OCI-M2 (cell line): Measurements from ENCODE around the gene SGSM2.

ENCODE experiments used
- DNase-seq: peaks from one replicate; lab custom pipeline; 2025; ENCODE audit not compliant: unreplicated experiment; lab: John Stamatoyannopoulos, UW

The SGSM2 gene

GRCh38 chr17:2335726-2336214 is 1.5 kb upstream of the SGSM2 start:
- DNase-seq, result no peak

DNA sequence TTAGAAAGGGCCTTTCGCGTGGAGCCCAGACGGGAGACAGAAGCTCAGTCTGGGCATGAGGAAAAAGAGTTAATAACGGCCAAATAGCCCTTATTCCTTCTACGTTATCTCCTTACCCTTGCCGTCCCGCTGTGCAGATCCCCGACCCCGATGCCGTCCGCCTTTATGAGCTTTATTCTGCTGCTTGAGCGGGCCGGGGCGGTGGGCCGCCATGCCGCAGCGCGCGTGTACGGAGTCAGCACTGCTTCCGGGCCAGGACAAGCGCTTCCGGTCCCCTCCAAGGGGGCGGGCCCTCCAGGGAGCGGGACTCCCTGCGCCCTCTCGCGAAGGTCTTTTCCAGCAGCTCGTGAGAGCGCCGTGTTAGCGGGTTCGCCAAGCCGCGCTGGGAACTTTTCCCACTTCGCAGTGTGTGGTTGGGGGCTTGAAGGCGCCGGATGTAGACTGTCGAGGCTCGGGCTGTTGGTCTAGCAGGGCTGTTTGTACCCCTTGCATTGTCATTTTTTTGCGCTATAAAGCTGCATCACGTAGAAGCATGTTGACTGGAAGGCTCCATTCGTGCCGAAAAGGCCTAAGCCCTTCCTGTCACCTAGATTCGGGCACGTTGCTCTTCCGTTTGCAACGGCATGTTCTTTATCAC is 968 bp upstream of the SGSM2 start, which contains the start of gene TSR1:
TSR1 (minus strand) TSS at position 243 of the 637 bp plus-strand sequence; CDS start at position 213, 30 bp downstream.
- peak; percentile 46 for DNase-seq

DNA sequence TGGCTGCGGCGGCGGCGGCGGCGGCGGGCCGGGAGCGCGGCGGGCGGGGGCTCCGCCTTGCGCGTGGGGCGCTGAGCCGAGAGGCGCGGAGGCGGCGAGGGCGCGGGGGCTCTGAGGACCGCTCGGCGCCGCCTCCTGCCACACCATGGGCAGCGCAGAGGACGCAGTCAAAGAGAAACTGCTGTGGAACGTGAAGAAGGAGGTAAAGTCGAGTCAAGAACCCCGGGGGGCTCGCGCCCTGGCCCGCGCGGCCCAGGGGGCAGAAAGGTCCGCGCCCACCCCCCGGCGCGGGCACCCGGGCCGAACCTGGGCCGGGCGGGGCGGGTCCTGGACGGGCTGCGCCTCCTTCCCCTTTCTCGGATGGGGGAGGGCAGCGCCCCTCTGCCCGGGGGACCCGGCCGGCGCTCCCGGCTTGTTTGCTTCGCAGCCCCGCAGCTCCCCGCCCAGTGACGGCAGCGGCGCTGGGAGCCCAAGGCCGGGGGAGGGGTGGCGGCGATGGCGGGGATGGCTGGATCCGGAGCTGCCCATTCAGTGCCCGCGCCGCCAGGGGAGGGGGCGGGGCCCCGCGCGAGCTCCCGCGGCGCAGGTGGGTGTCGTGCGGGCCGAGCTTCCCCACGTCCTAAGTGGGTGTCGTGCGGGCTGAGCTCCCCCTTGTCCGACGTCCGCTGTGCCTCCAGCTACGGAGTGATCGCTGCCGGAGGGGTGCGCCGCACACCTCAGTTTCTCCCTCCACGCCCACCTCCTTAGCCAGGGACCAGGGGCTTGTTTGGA is 428 bp downstream of the SGSM2 start:
- no peak for DNase-seq

DNA sequence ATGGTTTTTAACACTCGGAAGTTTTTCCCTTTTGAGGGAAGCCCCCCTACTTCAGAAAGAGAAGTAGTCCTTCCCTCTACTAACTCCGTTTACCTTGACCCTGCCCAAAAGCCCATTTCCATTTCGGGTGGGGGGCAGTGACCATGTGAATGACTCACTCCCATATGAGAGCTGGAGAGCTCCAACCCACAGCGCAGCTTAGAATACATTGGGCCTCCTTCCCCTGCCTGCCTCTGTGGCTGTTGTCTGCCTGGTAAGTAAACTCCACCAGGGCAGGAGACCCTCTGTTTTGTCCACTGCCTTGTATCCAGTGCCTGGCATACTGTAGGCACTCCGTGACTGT is 985 bp downstream of the SGSM2 start:
- no peak for DNase-seq

DNA sequence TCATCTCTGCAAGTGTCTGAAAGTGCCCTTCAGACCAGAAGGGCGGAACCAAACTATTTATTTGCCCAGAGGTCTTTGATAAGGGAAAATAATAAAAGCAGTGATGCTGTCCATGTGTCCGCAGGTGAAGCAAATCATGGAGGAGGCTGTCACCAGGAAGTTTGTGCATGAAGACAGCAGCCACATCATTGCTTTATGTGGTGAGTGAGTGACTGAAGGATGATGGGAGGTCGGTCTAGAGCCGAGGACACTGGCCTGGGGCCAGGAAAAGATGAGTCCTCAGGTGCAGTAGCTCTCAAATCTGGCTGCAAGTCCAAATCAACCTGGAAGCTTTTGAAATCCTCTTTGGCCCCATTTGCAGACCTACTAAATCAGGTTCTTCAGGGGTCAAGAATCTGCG is 6.1 kb downstream of the SGSM2 start:
- no peak for DNase-seq

DNA sequence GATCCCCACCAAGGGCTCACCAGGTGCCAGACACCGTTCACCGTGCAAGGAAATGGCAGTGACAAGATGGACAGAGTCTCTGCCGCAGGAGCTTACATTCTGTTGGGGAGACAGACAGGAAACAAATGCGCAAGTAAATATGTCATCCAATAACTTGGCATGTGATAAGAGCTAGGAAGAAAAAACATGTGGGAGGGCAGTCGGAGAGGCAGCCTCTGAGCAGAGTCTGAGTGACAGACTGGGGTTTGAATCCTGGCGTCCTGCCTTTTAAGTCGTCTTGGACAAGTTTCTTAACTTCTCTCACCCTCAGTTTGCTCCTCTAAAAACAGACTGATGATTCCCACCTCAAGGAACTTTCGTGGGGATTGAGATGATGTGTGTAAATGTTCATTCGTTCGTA is 7.2 kb downstream of the SGSM2 start:
- DNase-seq, result no peak

DNA sequence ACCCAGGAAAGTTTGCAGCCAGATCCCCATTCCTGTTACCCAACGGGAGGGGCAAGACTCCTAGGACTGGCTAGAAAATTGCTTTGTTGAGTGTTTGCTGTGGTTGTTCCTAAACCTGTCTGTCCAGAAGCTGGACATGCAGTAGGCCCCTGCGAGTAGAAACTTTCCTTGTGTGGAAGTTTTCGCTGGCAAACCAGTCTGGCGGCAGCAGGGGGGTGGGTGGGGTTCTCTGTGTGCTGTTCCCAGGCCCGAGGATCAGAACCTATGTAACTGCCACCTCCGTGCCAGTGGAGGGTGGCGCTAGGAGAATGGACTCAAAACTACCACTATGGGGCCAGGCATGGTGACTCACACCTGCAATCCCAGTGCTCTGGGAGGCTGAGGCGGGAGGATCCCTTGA is 9.2 kb downstream of the SGSM2 start:
- no peak for DNase-seq

DNA sequence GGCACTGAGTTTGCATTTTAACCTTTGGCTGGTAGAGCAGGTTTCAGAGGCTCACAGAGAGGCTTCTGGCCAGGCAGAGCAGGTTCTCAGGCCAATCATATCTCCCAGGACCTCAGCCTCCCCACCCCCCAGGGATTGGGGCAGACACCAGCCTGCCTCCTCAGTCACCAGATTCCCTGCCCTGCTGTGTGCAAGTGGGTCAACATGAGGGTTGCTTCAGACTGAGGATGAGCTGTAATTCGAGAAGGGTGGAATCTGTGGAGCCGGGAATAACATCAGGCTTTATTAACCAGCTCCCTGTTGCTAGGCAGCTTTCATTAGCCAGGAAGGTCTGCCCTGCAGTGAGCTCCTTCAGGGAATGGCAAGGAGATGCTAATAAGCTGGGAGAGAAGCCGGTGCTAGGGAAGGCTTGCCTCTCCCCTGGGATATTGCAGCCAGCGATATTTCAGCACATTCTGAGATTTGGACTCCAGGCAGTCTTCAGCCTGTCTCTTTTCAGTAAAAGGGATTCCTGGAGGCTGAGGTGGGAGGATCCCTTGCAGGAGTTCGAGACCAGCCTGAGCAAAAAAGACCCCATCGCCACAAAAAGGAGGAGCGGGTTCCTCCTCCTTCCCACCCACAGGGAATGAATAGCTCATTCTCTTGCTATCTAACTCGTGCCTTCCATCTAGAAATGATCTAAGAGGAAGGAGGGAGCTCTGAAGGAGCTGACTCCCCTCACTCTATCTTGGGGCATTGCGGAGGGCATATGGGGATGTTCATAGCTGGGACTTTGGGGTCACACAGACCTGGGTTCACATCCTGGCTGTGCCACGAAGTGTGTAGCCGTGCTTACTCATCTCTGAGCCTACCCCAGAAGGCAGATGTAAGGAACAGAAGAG is 10.7 kb downstream of the SGSM2 start:
- DNase-seq, result no peak

DNA sequence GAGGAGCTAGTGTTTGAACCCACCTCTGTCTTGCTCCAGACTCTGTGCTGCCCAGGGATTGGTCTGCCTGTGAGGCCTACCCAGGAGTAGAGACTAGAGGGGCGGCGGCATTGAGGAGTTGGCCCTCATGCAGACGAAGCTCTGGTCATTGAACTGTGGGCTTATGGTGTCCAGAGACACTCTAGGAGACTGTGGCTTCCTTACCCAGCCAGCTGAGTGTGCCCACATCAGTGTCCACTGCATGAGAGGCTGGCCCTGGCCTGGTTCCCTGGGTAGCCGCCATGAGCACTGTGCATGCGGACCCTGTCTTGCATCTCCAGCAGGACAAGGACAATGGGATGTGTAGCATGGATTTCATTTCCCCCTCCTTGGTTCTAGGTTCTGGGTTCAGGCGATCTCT is 14.0 kb downstream of the SGSM2 start:
- DNase-seq, result no peak

DNA sequence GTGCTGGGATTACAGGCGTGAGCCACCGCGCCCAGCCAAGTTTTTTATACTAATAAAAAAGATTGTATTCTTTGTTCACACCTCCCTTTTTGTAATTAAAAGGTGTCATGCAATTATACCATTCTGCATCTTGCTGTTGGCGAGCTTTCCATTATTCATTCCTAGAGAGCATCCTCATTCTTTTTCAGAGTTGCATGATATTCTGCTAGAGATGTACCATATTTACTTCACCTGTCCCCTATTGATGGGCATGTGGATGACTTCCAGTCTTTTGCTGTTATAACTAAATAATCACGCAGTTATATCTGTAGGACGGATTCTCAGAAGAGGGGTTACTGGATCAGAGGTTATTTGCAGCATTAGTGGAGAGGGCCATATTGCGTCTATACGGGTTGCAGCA is 17.0 kb downstream of the SGSM2 start:
- DNase-seq, result no peak

GRCh38 chr17:2357237-2357636 is 19.9 kb downstream of the SGSM2 start:
- no peak for DNase-seq

- no peak for DNase-seq
Observed at GRCh38 chr17:2357931-2358434, 20.7 kb downstream of the SGSM2 start.

DNA sequence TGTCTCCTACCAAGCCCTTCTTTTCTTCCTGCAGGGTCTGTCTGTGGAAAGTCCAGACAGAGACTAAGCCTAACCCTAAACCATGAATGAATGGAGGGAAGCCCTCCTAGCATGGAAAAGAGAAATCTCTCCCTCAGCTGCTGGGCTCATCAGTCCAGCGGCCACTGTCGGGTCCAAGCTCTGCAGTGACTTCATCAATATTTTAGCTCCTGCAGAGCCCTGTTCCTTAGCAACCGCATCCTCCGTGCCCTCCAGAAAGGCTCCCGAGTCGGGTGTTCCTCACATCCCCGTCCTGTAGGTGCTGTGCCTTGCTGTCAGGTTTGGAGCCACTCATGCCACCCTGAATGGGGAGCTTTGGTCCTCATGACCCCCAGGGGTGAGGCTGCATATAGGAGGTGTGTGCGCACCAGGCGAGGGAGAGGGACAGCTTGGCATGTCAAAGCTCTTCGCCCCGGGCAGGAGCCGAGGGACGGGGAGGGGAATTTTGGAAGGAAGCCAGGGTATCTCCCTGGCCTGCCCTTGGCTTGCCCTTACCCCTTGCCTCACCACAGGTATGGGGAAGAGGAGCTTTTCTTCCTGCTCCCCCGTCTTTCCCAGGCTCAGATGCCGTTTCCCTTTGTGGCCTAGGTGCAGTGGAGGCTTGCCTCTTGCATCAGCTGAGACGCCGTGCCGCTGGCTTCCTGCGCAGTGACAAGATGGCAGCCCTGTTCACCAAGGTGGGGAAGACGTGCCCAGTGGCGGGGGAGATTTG is 23.9 kb downstream of the SGSM2 start:
- DNase-seq, result no peak

DNA sequence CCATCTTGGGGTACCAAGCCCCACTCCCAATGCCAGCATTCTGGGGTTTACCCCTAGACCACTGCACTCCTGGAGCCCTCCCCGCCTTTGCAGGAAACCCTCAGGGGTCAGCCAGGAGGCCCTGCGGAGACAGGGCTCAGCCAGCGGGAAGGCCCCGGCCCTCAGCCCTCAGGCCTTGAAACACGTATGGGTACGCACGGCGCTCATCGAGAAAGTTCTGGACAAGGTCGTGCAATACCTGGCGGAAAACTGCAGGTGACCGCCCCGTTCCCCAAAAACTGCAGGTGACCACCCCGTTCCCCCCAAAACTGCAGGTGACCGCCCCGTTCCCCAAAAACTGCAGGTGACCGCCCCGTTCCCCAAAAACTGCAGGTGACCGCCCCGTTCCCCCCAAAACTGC is 24.7 kb downstream of the SGSM2 start:
- no peak for DNase-seq

DNA sequence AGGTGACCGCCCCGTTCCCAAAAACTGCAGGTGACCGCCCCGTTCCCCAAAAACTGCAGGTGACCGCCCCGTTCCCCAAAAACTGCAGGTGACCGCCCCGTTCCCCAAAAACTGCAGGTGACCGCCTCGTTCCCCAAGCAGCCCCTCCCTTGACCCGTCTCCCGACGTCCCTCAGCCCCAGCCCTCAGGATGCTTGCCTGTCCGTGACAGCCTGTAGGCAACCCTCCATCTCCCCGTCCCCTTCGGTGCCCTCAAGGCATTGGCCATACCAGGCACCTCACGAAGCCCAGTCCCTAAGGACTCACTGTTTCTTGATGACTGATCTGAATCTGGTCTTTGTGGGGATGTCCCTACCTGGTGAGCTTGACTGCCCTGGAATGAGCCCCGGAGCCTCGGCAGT is 25.1 kb downstream of the SGSM2 start:
- no peak for DNase-seq

- no peak for DNase-seq
Observed at GRCh38 chr17:2362881-2363280, 25.6 kb downstream of the SGSM2 start.

DNA sequence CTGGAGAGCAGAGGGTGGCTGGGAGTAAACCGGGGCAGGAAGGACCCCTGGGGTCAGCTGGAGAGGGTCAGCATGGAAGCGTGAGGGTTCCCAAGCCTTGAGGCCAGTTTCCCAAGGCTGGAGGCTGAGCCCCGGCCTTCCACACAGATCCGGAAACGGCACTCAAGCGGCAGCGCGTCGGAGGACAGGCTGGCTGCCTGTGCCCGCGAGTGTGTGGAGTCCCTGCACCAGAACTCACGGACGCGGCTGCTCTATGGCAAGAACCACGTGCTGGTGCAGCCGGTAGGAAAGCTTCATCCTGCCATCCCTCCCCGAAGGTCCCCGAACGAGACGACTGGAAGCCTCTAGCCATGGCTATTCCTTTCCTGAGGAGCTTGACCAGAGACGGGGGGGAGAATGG is 26.0 kb downstream of the SGSM2 start:
- DNase-seq, result no peak

DNA sequence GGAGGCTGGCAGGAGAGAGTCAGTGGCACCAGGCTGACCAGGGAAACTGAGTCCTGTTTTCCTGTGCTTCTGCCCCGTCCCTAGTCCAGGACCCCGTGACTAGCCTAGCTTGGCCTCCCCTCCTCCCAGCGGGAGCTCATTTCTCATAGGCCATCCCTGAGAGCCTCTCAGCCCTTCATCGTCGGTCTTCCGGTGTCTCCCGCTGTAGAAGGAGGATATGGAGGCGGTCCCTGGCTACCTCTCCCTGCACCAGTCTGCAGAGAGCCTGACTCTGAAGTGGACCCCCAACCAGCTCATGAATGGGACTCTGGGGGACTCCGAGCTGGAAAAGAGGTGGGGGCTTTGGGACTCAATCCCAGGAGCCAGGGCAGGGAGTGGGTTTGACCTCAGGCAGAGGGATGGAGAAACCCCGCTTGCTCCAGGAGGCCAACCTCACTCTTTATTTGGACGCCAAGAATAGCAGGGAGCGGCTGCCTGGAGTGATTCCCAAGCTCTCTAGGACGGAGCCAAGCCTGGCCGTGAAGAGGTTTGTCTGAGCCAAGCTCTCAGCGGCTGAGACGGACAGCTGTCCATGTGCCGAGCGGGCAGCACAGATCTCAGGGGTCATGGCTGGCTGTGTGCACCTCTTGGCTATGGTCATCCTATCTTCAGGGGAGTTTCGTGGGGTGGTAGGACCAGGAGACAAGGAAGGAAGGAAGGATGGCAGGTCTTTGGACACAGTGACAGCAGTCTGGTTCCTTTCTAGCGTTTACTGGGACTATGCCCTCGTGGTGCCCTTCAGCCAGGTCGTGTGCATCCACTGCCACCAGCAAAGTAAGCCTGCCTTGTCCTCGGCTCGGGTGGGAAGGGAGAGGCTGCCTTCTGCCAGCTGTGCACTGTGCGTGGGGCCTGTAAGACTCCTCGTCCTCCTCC is 26.8 kb downstream of the SGSM2 start:
- no peak for DNase-seq

DNA sequence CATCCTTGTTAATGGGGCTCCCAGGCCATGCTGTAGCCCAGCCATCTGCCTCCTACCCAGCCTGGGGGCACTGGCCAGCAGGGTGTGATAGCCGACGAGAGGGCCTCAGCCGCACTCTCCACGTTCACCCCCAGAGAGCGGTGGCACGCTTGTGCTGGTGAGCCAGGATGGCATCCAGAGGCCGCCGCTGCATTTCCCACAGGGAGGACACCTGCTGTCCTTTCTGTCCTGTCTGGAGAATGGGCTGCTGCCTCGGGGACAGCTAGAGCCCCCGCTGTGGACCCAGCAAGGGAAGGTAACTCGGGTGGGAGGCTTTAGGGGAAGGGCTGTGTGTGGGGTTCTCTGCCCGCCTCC is 27.4 kb downstream of the SGSM2 start:
- no peak for DNase-seq

- no peak for DNase-seq
Observed at GRCh38 chr17:2365132-2365531, 27.8 kb downstream of the SGSM2 start.
